ENCODE results near the gene MAMSTR.
"Not testable (repeated sequence)": the region's sequence is repeated elsewhere in the genome, so short reads cannot be mapped to it uniquely, and the experiment has no call there.

The MAMSTR gene

DNA sequence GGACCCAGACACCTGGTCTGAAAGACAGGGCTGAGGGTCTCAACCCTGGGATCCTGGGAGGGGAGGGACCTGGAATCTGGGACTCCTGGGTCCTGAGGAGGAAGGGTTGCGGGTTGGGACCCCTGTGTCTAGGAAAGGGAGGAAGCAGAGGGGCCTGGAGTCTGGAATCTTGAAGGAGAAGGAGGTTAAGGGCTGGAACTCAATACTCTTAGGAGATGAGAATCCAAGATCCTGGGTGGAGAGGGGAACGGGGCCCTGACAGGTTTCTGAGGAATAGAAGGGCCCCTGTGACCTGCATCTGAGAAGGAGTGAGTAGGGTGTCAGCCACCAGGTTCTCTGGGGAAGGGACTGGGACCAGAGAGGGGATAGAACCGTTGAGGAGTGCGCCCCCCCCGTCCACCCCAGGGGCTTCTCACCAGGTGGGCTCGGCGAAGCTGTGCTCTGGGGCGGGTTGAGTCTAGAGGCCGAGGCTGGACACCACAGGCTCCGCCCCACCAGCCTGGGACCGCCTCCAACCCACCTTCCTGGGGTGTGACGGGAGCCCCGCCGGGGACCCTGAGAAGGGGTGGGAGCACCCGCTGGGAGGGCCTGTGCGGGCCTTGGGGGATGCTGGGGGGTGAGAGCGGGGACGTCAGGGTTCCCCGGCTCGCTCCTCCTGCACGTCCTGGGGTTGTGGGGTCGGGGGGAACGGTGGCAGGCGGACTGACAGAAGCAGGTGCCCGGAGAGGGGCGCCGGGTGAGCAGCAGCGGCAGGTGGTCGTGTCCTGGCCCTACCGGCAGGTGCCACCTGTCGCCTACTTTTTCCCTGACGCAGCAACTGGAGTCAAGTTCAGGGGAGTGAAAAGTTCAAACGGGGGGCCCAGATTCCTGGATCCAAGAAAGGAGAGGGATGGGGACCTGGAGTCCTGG is at the start of gene MAMSTR:
TSS of gene MAMSTR (minus strand) at position 463 of the 909 bp plus-strand sequence. CDS start 694 bp downstream, outside the sequence.
- Mint-ChIP-seq H3K9me3 (no peaks in the 10 kb centered on the region), H3K4me1 (peaks cover 60% of the 10 kb centered on the region)
- no peak for DNase-seq

GRCh38 chr19:48768994-48769713 is 49.6 kb upstream of the MAMSTR start:
- no peak for TF ChIP-seq CTCF (IDR thresholded peaks at IDR 0.05)
- Mint-ChIP-seq H3K27me3 (ENCODE audit: low read depth, poor library complexity) (peaks cover 22% of the 10 kb centered on the region), H3K27ac (no peak overlapping the region), H3K9me3 (no peaks in the 10 kb centered on the region), H3K36me3 (ENCODE audit: low read depth) (no peaks in the 10 kb centered on the region), H3K4me3 (no peak overlapping the region), H3K4me1 (peaks cover 18% of the 10 kb centered on the region)
- no peak for DNase-seq

More for the DNA sequence above, at the start of gene MAMSTR:
- Mint-ChIP-seq H3K4me3 (peak within 1 kb of the TSS; percentile 99), H3K27ac (peak within 1 kb of the TSS; percentile 99), H3K27me3 (ENCODE audit: low read depth, poor library complexity) (peaks cover 6% of the 10 kb centered on the region), H3K36me3 (ENCODE audit: low read depth) (no peaks in the 10 kb centered on the region)
- TF ChIP-seq CTCF (IDR thresholded peaks at IDR 0.05), result no peak

DNA sequence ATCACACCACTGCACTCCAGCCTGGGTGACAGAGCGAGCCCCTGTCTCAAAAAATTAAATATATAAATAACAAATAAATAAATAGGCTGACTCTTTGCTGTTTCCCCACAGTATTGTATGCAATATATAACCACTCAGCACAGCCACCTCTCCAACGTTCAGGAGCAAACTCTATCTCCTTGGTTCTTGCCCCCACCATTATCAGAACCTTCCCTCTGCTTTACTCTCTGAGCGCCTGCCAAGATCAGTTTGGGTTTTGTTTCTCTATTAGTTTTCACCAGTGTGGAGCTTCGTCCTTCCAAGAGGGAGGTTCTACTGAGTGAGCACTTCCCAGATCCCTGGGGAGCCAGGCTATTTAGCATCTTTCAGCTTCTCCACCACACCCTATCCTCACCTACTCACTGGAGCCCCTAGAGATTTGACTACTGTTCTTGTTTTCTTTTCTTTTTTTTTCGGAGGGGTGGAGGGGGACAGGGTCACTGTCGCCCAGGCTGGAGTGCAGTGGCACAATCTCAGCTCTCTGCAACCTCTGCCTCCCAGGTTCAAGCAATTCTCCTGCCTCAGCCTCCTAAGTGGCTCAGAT is 48.7 kb upstream of the MAMSTR start:
- H3K36me3 Mint-ChIP-seq (ENCODE audit: low read depth); H3K4me3 Mint-ChIP-seq; H3K9me3 Mint-ChIP-seq; H3K27ac Mint-ChIP-seq; DNase-seq: not testable (repeated sequence)
- Mint-ChIP-seq H3K27me3 (ENCODE audit: low read depth, poor library complexity) (peaks cover 24% of the 10 kb centered on the region), H3K4me1 (peaks cover 17% of the 10 kb centered on the region)

GRCh38 chr19:48765816-48766215 is 46.3 kb upstream of the MAMSTR start:
- not testable (repeated sequence) for DNase-seq; H3K9me3 Mint-ChIP-seq; H3K36me3 Mint-ChIP-seq (ENCODE audit: low read depth); H3K4me3 Mint-ChIP-seq
- Mint-ChIP-seq H3K27ac (peak overlapping the region; percentile 21), H3K27me3 (ENCODE audit: low read depth, poor library complexity) (peaks cover 46% of the 10 kb centered on the region), H3K4me1 (peaks cover 11% of the 10 kb centered on the region)

DNA sequence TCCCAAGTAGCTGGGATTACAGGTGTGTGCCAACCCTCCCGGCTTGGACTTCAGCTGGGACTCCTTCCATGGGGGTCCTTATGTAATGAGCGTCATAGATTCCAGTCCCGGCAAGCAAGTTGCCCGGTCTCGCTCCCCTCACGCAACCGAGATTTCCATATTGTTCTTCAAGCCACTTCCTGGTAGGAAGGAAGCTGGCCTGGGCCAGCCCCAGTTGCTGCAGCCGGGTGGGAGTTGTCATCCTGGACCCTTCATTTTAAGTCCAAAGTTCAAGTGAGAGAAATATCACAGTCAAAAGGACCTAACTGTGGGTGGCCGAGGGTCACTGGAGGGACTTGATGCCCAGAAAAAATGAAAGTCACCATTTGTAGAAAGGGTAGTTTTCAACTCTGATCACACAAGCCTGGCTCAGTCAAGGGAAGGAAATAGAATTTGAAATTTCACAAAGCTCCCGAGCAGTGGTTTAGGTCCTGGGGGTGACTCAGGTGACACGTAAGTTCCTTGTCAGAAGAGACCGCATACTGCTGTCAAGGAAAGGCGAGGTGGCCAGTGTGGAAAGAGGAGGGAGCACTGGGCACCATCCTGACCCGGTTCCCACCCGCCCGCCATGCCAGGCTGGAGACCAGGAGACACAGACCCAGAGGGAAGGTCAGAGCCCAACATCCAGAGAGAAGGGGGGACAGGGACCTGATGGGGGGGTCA is 41.1 kb upstream of the MAMSTR start:
- no peaks in the 10 kb centered on the region for H3K9me3 Mint-ChIP-seq
- H3K36me3 Mint-ChIP-seq (ENCODE audit: low read depth), result no peaks in the 10 kb centered on the region
- TF ChIP-seq CTCF (IDR thresholded peaks at IDR 0.05), result no peak
- no peak overlapping the region for H3K27ac Mint-ChIP-seq
- H3K27me3 Mint-ChIP-seq (ENCODE audit: low read depth, poor library complexity), result peaks cover 38% of the 10 kb centered on the region
- no peaks in the 10 kb centered on the region for H3K4me1 Mint-ChIP-seq
- H3K4me3 Mint-ChIP-seq, result no peak overlapping the region
- DNase-seq, result no peak

DNA sequence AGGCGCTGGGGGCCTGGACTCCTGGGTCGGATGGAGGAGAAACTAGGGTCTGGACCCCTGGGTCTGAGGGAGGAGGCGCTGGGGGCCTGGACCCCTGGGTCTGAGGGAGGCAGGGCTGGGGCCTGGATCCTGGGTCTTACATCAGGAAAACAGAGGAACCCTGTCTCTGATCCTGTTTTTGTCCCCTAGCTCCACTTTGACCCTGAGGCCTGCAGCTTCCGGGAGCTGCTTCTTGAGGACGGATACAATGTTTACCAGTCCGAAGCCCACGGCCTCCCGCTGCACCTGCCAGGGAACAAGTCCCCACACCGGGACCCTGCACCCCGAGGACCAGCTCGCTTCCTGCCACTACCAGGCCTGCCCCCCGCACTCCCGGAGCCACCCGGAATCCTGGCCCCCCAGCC is 38.2 kb upstream of the MAMSTR start:
- Mint-ChIP-seq H3K4me1 (peaks cover 20% of the 10 kb centered on the region), H3K36me3 (ENCODE audit: low read depth) (no peaks in the 10 kb centered on the region), H3K4me3 (no peak overlapping the region), H3K27me3 (ENCODE audit: low read depth, poor library complexity) (peaks cover 42% of the 10 kb centered on the region), H3K9me3 (no peaks in the 10 kb centered on the region), H3K27ac (no peak overlapping the region)
- no peak for TF ChIP-seq CTCF (IDR thresholded peaks at IDR 0.05)
- DNase-seq, result no peak

Measured in nephron progenitor cell (in vitro differentiated cells).